HG02623 (cell line): Measurements from ENCODE around the gene TPSG1.

ENCODE experiments used
- ATAC-seq: cut with Tn5 transposase; IDR thresholded peaks from one replicate; pipeline ENCODE4 v1.9.1; 2021; ENCODE audit warnings: moderate library complexity; ENCODE audit not compliant: unreplicated experiment

Gene TPSG1

DNA sequence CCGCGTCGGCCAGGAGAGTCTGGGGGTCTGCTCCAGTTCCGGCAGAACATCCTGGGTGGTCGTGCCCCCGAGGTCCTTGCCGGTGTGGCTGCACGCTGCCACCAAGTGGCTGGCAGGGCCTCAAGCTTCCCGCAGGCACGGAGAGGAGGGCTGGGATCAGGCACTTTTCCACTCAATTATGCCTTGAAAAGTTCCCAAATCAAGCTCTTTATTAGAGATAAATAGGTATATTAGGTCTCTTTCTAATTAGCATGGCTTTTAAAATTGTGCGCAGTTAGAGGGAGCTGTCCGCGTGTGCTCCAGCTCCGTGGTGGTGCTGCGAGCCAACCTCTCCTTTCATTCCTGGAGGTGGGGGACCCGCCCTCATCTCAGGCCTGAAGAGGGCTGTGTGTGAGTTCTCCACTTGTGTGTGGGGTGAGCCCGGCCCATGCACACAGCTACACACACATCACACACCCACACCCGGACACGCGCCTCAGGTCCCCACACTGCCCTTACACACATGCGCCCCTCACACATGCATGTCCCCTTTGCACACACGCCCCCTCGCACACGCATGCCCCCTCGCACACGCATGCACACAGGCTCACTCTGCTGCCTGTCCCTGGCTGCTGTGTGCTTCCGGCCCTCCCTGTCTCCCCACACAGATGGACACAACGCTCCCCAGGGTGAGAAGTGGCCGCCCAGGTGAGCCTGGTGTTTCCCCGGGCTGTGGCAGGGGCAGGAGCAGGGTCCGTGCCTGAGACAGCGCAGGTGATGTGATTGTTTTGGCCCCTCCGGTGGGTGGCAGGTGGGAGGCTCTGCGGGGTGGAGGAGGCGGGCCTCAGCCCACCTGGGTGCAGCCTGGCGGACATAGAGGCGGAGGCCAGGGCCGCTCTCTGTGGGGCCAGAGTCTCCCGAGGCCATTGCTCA lies 43.4 kb downstream of the TPSG1 start:
- no peak for ATAC-seq

- no peak for ATAC-seq
Observed at GRCh38 chr16:1180549-1181403, 44.3 kb downstream of the TPSG1 start.

DNA sequence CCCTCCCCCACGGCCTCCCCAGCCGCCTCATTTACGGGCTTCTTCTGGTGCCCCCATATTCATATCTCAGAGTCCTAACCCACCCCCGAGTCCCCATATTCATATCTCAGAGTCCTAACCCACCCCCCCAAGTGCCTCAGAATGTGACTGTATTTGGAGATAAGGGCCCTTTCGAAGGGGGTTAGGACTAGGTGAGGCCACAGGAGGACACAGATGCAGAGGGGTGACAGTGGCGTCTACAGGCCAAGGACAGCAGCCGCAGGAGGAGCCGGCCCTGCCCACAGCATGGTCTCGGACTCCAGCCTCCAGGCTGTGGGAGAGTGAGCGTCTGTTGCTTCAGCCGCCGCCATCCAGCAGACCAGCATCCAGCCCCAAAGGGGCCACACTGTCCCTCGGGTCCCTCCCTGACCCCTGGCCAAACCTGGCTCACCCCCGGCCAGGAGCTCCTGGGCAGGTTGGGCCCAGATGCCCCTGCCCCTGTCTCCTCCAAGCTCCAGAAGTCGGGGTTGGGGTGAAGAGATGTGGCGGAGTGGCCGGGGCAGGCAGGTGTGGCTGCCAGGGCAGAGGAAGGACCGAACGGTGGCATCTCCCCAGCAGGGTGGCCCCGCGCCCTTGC lies 46.7 kb downstream of the TPSG1 start:
- no peak for ATAC-seq

GRCh38 chr16:1177750-1178149 lies 47.3 kb downstream of the TPSG1 start:
- no peak for ATAC-seq

DNA sequence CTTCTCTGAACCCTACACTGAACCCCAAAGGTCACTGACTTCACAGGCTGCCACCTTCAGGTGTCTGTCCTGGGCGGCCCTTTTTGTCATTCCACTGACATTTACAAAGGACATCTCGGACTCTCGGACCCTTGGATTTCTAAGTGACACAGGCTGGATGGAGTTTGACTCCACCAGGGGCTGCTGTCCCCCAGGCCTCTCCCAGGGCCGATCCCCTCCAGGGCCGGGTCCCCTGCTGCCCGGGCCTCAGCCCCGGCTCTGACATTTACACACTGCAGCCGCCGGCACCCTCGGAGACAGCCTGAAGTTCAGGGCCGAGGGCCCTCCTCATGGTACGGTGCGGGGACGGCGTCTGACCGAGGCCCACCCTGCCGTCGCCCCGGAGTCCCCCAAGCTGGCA lies 48.0 kb downstream of the TPSG1 start:
- ATAC-seq: no peak

GRCh38 chr16:1176280-1176897 lies 48.7 kb downstream of the TPSG1 start:
- no peak for ATAC-seq

- no peak for ATAC-seq
Observed at GRCh38 chr16:1175566-1176279, 49.3 kb downstream of the TPSG1 start.

- ATAC-seq: no peak
Observed at GRCh38 chr16:1174477-1175357, 50.4 kb downstream of the TPSG1 start.

DNA sequence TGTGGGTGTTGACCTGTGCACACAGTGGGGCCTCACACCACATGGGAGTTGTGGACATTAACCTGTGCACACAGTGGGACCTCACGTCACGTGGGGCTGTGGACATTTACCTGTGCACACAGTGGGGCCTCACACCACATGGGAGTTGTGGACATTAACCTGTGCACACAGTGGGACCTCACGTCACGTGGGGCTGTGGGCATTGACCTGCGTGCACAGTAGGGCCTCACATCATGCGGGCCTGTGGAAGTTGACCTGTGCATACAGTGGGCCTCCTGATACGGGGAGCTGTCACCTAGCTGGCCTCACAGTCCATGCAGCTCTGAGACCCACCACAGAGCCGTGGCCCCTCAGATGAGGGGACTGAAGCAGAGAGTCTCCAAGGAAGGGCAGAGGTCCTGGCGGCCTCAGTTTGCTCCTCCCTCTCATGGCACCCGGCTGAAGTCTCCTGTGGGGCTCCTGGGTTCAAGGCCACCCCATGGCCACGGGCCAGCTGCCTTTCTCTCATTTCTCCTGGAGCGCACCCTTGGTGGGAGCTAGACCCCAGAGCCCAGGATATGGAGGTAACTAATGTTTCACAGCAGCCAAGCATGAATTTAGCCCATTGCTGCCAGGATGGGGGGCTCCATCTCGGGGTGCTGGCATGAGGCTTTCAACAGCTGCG lies 51.1 kb downstream of the TPSG1 start:
- no peak for ATAC-seq

- ATAC-seq: no peak
Observed at GRCh38 chr16:1172651-1173050, 52.4 kb downstream of the TPSG1 start.

GRCh38 chr16:1171854-1172428 lies 53.1 kb downstream of the TPSG1 start:
- ATAC-seq: no peak
